ENCODE measurements around the gene KNCN. TPM values are rescaled to one million over a fixed set of nuclear protein-coding genes. Genes with fewer than 3 reads are reported as not detected.

KNCN gene
- total and polyA plus RNA-seq, 10 of the 15 experiments (the other 5 are each of a cell fraction or from before 2014, with no cell fraction given), result not detected

- TF ChIP-seq IRF5 (IDR thresholded peaks at IDR 0.05; ENCODE audit: borderline replicate concordance) (no peak), ZNF622 (IDR thresholded peaks at IDR 0.05) (no peak)
These were observed 27.7 kb downstream of the KNCN start (continued) for GRCh38 chr1:46523496-46524353.

- H3K9ac ChIP-seq (ENCODE audit: control insufficient read depth, insufficient read depth, low read length), result no peak overlapping the region
- no peak overlapping the region for H3K27ac ChIP-seq (ENCODE audit: control insufficient read depth, insufficient read depth)
- 94% methylated on average over 13 of the region's 13 CpGs for WGBS (ENCODE audit: insufficient coverage, insufficient replicate concordance, low lambda C conversion rate, missing lambda C conversion rate)
- H3K79me2 ChIP-seq (ENCODE audit: control insufficient read depth, insufficient read depth, low read length), result no peaks in the 10 kb centered on the region
- ATAC-seq, result no peak
- DNase-seq (ENCODE audit: low read depth, low spot score), result no peak
- H3K36me3 ChIP-seq (ENCODE audit: control insufficient read depth in 2 of 2, insufficient read depth in 2 of 2, low read length in 1 of 2), result no peaks in the 10 kb centered on the region
- POLR2A ChIA-PET, result no interaction called here
- CTCF ChIA-PET, result interaction anchor here (0.9 to 1.8 kb wide), 4 partner anchors 35 to 190 kb away, joined by 3 to 9 read pairs (median 6); no protein-coding TSS in a partner anchor
- H3K4me3 ChIP-seq, result no peak overlapping the region
- H3K4me1 ChIP-seq (ENCODE audit: control insufficient read depth, insufficient read depth, low read length), result peaks cover 12% of the 10 kb centered on the region
- peaks cover 0 to 2% of the 10 kb centered on the region in 2 experiments; a peak in 1 of 4 replicates for H3K27me3 ChIP-seq (replicated peaks in 1 of 2; ENCODE audit: control insufficient read depth in 2 of 2, insufficient read depth in 2 of 2, low read length in 1 of 2)
- no peak for FAIRE-seq
- SMC1A ChIA-PET (ENCODE audit: uncharacterized antibody, unreplicated experiment), result no interaction called here
- RAD21 ChIA-PET (ENCODE audit: unreplicated experiment), result no interaction called here
- H3K4me2 ChIP-seq (ENCODE audit: control insufficient read depth, insufficient read depth), result no peak overlapping the region
- no peak overlapping the region for H2AFZ ChIP-seq (ENCODE audit: control insufficient read depth, low read depth, low read length)
- H3K9me3 ChIP-seq (replicated peaks; ENCODE audit: control insufficient read depth, insufficient read depth, low read length), result no peaks in the 10 kb centered on the region
- intact Hi-C loops (cut with micrococcal nuclease; ENCODE audit: unreplicated experiment) (no loop called here), in situ Hi-C loops (cut with MboI) (no loop called here)
- no peaks in the 10 kb centered on the region for H4K20me1 ChIP-seq (ENCODE audit: control insufficient read depth, insufficient read depth)
- no TSS peak for BruUV-seq (replicated peaks)
- no peak for TF ChIP-seq KDM1A (IDR thresholded peaks at IDR 0.05; ENCODE audit: borderline replicate concordance)
- TF ChIP-seq NKRF (conservative IDR thresholded peaks at IDR 0.05), result no peak
- no peak for TF ChIP-seq CHD4 (IDR thresholded peaks at IDR 0.05)
- TF ChIP-seq JUNB (IDR thresholded peaks at IDR 0.05), result no peak
- TF ChIP-seq TCF12 (IDR thresholded peaks at IDR 0.05; ENCODE audit: low read depth, low read length), result no peak
- TF ChIP-seq CEBPB (IDR thresholded peaks at IDR 0.05; ENCODE audit: borderline replicate concordance in 1 of 2, low read depth in 2 of 2, low read length in 2 of 2), result no peak
- TF ChIP-seq CHD2 (IDR thresholded peaks at IDR 0.05; ENCODE audit: borderline replicate concordance, low read depth, low read length), result no peak
- no peak for TF ChIP-seq ZBTB4 (CRISPR knock-in tag; IDR thresholded peaks at IDR 0.05)
- no peak for TF ChIP-seq SIN3A (IDR thresholded peaks at IDR 0.05; ENCODE audit: low read depth, low read length)
- no peak for TF ChIP-seq TCF3 (IDR thresholded peaks at IDR 0.05; ENCODE audit: borderline replicate concordance, insufficient read depth, low read depth, low read length)
- TF ChIP-seq WRNIP1 (IDR thresholded peaks at IDR 0.05; ENCODE audit: borderline replicate concordance, low read depth, low read length), result no peak
- no peak for TF ChIP-seq MYC (IDR thresholded peaks at IDR 0.05; ENCODE audit: insufficient read depth, insufficient read length, insufficient replicate concordance, low read length, severe bottlenecking)
These were observed 28.5 kb downstream of the KNCN start for GRCh38 chr1:46522969-46523320.
